GM21723 (cell line): ENCODE results near the gene UNK.
"Not testable (repeated sequence)": the region's sequence is repeated elsewhere in the genome, so short reads cannot be mapped to it uniquely, and the experiment has no call there.

Source experiments
- ATAC-seq: cut with Tn5 transposase; IDR thresholded peaks from one replicate; pipeline ENCODE4 v1.9.1; 2021; ENCODE audit warnings: mild to moderate bottlenecking, moderate library complexity; ENCODE audit not compliant: unreplicated experiment

The UNK gene

GRCh38 chr17:75771334-75772281 lies 13.0 kb upstream of the UNK start:
- ATAC-seq = no peak

GRCh38 chr17:75773121-75773807 lies 11.3 kb upstream of the UNK start:
- no peak for ATAC-seq

GRCh38 chr17:75773808-75774470 lies 10.7 kb upstream of the UNK start:
- ATAC-seq = no peak

- no peak for ATAC-seq
Measured at GRCh38 chr17:75774471-75774990, 10.1 kb upstream of the UNK start.

- ATAC-seq = no peak
Measured at GRCh38 chr17:75774991-75775668, 9.5 kb upstream of the UNK start.

- ATAC-seq = no peak
Measured at GRCh38 chr17:75776386-75777295, 8.0 kb upstream of the UNK start.

GRCh38 chr17:75777296-75777922 lies 7.2 kb upstream of the UNK start:
- ATAC-seq = no peak

- ATAC-seq = not testable (repeated sequence)
Measured at GRCh38 chr17:75778066-75778860, 6.3 kb upstream of the UNK start.

GRCh38 chr17:75778861-75779249 lies 5.8 kb upstream of the UNK start:
- ATAC-seq = peak; percentile 9

GRCh38 chr17:75779250-75779986 lies 5.2 kb upstream of the UNK start:
- peak; percentile 66 for ATAC-seq

GRCh38 chr17:75779987-75780889 lies 4.4 kb upstream of the UNK start:
- ATAC-seq = no peak

GRCh38 chr17:75783069-75783783 lies 1.4 kb upstream of the UNK start:
- ATAC-seq = no peak

GRCh38 chr17:75783803-75784472 lies 668 bp upstream of the UNK start:
- ATAC-seq = no peak

GRCh38 chr17:75785016-75785890 lies 647 bp downstream of the UNK start:
- ATAC-seq = peak; percentile 53

- ATAC-seq = no peak
Measured at GRCh38 chr17:75791254-75791653, 6.6 kb downstream of the UNK start.
